T-helper 2 cell treated with Interferon-gamma antibody and Interleukin-4, amounts not matched to agents 5 μg/mL and 100 μg/mL, for 36 hours (primary cell): ENCODE results near the gene CHP1.
"Not testable (repeated sequence)": the region's sequence is repeated elsewhere in the genome, so short reads cannot be mapped to it uniquely, and the experiment has no call there.

Source experiments
- DNase-seq: peaks from one replicate; pipeline ENCODE4 v3.0.0; 2021; ENCODE audit warnings: low spot score
- H3K27ac Mint-ChIP-seq: one replicate; pipeline ENCODE4 v1.8.0; 2021; ENCODE audit warnings: mild to moderate bottlenecking, mixed read lengths
- H3K27me3 Mint-ChIP-seq: one replicate; pipeline ENCODE4 v1.8.0; 2021; ENCODE audit warnings: low read depth, mixed read lengths
- H3K36me3 Mint-ChIP-seq: one replicate; pipeline ENCODE4 v1.8.0; 2021; ENCODE audit warnings: low read depth, mixed read lengths
- H3K4me1 Mint-ChIP-seq: one replicate; pipeline ENCODE4 v1.8.0; 2021; ENCODE audit warnings: low read depth, mixed read lengths
- H3K4me3 Mint-ChIP-seq: one replicate; pipeline ENCODE4 v1.8.0; 2022; ENCODE audit warnings: mild to moderate bottlenecking, moderate library complexity, mixed read lengths
- H3K9me3 Mint-ChIP-seq: one replicate; pipeline ENCODE4 v1.8.0; 2021; ENCODE audit warnings: mixed read lengths

Gene CHP1

DNA sequence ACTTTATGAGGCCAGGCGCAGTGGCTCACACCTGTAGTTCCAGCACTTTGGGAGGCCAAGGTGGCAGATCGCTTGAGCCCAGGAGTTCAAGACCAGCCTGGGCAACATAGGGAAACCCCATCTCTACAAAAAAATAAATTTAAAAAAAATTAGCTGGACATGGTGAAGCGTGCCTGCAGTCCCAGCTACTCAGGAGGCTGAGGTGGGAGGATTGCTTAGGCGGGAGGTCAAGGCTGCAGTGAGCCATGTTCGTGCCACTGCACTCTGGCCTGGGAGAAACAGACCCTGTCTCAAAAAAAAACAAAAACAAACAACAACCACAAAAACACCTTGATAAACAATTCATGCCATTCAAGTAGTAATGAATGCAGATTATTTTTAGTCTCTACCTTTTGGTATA lies 4.2 kb downstream of the CHP1 start:
- not testable (repeated sequence) for H3K36me3 Mint-ChIP-seq, DNase-seq, H3K9me3 Mint-ChIP-seq, H3K27me3 Mint-ChIP-seq, H3K4me3 Mint-ChIP-seq, H3K27ac Mint-ChIP-seq
- peaks cover 28% of the 10 kb centered on the region for H3K4me1 Mint-ChIP-seq

DNA sequence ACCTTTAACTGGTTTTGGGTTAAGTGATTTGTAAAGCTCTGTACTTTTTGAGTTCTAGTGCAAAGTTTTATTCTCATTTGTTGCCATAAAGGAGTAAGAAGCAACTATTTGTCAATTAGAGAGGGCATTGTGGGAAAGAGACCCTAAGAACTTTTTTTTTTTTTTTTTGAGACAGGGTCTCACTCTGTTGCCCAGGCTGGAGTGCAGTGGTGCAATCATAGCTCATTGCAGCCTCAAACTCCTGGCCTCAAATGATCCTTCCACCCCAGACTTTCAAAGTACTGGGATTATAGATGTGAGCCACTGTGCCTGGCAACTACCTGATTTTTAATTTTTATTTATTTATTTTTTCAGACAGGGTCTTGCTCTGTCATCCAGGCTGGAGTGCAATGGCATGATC lies 4.9 kb downstream of the CHP1 start:
- Mint-ChIP-seq H3K36me3 (peaks cover 2% of the 10 kb centered on the region), H3K4me1 (peaks cover 25% of the 10 kb centered on the region), H3K27me3 (no peaks in the 10 kb centered on the region)

DNA sequence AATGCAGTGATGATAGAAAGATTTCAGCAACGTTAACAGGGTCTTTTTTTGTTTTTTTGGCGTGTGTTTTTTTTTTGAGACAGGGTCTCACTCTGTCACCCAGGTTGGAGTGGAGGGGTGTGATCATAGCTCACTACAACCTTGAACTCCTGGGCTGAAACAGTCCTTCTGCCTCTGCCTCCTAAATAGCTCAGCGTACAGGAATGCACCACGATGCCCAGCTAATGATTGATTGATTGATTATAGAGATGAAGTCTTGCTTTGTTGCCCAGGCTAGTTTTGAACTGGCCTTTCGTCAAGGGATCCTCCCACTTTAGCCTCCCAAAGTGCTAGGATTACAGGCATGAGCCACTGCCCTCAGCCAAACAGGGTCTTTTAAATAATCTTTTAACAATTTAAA lies 7.0 kb downstream of the CHP1 start:
- Mint-ChIP-seq H3K4me1 (peaks cover 11% of the 10 kb centered on the region), H3K4me3 (no peak overlapping the region), H3K27me3 (no peaks in the 10 kb centered on the region), H3K27ac (no peak overlapping the region), H3K36me3 (peaks cover 2% of the 10 kb centered on the region), H3K9me3 (no peaks in the 10 kb centered on the region)
- DNase-seq, result no peak

More for the DNA sequence above, 4.9 kb downstream of the CHP1 start:
- no peak overlapping the region for H3K27ac Mint-ChIP-seq
- no peaks in the 10 kb centered on the region for H3K9me3 Mint-ChIP-seq
- H3K4me3 Mint-ChIP-seq, result no peak overlapping the region
- no peak for DNase-seq

DNA sequence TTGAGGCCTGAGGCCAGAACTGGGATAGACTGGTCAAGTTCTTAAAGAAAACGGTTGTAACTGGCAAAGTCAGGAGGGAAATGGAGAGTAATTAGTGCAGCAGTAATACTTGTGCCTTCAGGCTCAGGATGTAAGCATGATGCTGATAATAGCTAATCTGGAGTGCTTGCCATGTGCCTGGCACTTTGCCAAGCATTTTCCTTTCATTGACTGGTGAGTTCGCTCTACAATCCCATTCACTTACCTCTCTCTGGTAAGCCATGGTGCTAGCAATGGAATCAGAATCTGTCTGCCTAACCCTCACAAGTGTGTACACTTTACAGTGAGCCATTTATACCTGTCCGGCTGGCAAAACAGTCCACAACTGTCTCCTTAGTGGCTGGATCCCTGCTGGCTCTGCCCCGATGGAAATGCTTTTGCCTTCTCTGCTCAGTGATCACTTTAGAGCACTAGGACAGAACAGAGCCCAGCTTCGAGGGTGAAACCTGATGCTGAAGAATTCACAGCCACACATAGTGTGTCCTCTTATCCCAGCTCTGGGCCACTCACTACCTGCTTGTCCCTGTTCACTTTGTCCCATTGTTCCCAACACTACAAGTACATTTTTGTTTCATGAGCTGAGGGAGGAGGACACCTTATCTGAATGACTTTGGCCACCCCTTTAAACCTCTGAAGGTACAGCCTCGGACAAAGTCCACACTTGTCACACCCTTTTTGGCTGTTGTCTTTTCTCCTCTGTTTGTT lies 10.3 kb downstream of the CHP1 start:
- no peak overlapping the region for H3K4me3 Mint-ChIP-seq
- H3K36me3 Mint-ChIP-seq, result peaks cover 7% of the 10 kb centered on the region
- H3K4me1 Mint-ChIP-seq, result peaks cover 7% of the 10 kb centered on the region
- H3K27me3 Mint-ChIP-seq, result no peaks in the 10 kb centered on the region
- DNase-seq, result no peak
- H3K27ac Mint-ChIP-seq, result no peak overlapping the region
- no peaks in the 10 kb centered on the region for H3K9me3 Mint-ChIP-seq

DNA sequence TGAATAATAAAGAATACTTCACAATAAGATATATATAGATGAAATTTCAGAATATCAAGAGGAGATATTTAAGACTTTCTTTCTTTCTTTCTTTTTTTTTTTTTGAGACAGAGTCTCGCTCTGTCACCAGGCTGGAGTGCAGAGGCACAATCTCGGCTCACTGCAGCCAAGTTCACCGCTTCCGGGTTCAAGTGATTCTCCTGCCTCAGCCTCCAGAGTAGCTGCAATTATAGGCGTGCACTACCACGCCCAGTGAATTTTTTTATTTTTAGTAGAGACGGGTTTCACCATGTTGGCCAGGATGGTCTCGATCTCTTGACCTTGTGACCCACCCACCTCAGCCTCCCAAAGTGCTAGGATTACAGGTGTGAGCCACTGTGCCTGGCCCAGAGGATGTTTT lies 19.7 kb downstream of the CHP1 start:
- not testable (repeated sequence) for DNase-seq

DNA sequence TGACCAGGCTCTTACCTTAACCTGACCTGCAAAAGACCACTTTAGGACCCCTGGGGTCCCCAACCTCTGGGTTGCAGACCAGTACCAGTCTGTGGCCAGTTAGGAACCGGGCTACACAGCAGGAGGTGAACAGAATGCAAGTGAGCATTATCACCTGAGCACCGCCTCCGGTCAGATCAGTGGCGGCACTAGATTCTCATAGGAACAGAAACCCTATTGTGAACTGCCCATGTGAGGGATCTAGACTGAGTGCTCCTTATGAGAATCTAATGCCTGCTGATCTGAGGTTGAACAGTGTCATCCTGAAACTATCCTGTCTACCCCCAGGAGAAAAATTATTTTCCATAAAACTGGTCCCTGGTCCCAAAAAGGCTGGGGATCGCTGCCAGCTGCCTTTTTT lies 20.3 kb downstream of the CHP1 start:
- Mint-ChIP-seq H3K36me3 (peaks cover 3% of the 10 kb centered on the region), H3K4me3 (no peak overlapping the region), H3K27ac (no peak overlapping the region), H3K27me3 (no peaks in the 10 kb centered on the region), H3K4me1 (peaks cover 4% of the 10 kb centered on the region), H3K9me3 (no peaks in the 10 kb centered on the region)
- no peak for DNase-seq

More for the DNA sequence above, 19.7 kb downstream of the CHP1 start:
- not testable (repeated sequence) for H3K9me3 Mint-ChIP-seq, H3K36me3 Mint-ChIP-seq, H3K4me1 Mint-ChIP-seq, H3K4me3 Mint-ChIP-seq, H3K27ac Mint-ChIP-seq, H3K27me3 Mint-ChIP-seq

DNA sequence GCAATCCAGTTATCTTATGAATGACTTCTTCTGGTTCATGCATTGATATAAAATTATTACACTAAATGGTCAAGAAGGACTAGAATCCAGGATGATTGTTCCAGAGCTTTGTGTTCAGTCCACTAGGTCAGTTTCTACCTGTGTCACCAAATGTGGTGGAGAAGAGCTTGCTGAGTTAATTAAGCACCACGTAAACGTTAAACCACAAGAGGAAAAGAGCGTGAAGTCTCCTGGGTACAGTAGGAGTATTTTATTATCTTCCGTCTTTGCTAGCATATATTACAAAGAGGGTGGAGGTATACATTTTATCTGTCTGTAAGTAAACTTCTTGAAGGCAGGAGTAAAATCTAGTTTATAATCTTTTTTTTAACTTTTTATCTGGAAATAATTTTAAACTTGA lies 23.5 kb downstream of the CHP1 start:
- Mint-ChIP-seq H3K36me3 (peaks cover 10% of the 10 kb centered on the region), H3K27me3 (no peaks in the 10 kb centered on the region), H3K27ac (no peak overlapping the region), H3K4me3 (no peak overlapping the region), H3K4me1 (peaks cover 7% of the 10 kb centered on the region), H3K9me3 (no peaks in the 10 kb centered on the region)
- no peak for DNase-seq

DNA sequence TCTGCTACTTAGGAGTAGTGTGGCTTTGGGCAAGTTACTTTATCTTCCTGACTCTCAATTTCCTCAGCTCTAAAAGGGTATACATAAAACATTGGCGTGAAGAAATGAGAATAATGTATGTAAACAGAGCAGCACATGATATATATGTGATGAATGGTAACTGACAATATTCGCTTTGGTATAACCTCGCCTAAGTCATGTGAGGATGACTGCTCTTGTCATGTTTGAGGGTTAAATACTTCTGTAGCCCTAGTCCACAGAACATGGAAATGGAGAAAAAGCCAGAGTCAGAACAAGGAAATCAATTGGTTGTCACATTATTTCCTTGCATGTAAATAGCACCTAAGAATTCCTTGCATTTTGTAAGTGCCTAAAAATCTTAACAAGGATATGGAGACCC lies 25.0 kb downstream of the CHP1 start:
- Mint-ChIP-seq H3K36me3 (peaks cover 10% of the 10 kb centered on the region), H3K27me3 (no peaks in the 10 kb centered on the region), H3K9me3 (no peaks in the 10 kb centered on the region), H3K4me1 (peaks cover 7% of the 10 kb centered on the region), H3K4me3 (no peak overlapping the region), H3K27ac (no peak overlapping the region)
- DNase-seq, result no peak

DNA sequence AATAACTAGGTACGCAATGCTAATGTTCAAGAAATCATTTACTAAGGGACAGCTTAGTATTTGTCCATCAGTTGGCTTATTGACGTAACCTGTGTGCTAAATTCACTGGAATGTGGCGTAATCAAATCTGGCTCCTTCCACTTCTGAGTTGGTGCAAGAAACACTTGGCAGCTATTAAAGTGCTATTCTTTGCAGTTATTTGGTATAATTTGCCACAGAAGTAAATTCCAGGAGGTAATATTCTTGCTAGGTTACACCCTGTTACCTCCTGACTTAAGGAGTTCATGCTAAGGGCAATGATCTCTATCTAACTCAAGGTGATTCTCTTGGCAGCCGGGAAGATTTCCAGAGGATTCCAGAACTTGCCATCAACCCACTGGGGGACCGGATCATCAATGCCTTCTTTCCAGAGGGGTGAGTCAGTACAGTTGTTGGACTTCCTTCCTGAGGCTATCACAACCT lies 25.5 kb downstream of the CHP1 start:
- Mint-ChIP-seq H3K4me3 (no peak overlapping the region), H3K4me1 (peaks cover 7% of the 10 kb centered on the region), H3K27me3 (no peaks in the 10 kb centered on the region), H3K9me3 (no peaks in the 10 kb centered on the region), H3K27ac (no peak overlapping the region), H3K36me3 (peaks cover 10% of the 10 kb centered on the region)
- DNase-seq, result no peak

DNA sequence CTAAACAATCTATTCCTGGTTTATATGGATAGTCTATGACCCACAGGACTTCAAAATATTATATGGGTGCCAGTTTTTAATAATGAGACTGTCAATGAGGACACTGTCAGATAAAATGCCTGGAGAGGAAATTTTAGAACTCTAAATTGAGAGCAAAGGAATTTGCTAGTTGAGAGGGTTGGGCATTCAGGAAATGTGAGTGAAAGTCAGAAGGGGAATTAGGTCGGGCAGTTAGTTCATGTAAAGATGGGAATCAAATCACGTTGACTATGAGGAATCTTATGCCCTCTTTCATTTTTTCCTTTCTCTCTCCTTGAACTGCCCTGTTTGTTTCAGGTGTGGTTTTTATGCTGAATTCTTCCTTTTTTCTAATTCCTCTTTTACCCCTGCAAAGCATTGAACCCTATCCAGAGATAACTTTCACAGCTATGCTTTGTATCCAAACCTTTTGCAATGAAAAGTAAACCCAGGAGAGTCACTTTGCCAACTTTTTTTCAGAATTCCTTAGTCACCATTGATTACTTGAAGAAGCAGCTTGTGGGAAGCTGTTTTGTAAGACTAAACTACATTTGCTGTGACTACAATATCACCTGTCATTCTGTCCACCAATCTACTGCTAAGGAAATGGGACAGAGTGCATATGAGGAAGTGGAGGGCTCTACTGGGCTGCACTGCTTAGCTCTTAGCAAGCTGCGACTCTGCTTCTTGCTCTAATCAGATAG lies 27.8 kb downstream of the CHP1 start:
- H3K4me3 Mint-ChIP-seq, result no peak overlapping the region
- H3K27me3 Mint-ChIP-seq, result no peaks in the 10 kb centered on the region
- H3K9me3 Mint-ChIP-seq, result no peaks in the 10 kb centered on the region
- H3K36me3 Mint-ChIP-seq, result peaks cover 10% of the 10 kb centered on the region
- H3K27ac Mint-ChIP-seq, result no peak overlapping the region
- peaks cover 7% of the 10 kb centered on the region for H3K4me1 Mint-ChIP-seq
- DNase-seq, result no peak

DNA sequence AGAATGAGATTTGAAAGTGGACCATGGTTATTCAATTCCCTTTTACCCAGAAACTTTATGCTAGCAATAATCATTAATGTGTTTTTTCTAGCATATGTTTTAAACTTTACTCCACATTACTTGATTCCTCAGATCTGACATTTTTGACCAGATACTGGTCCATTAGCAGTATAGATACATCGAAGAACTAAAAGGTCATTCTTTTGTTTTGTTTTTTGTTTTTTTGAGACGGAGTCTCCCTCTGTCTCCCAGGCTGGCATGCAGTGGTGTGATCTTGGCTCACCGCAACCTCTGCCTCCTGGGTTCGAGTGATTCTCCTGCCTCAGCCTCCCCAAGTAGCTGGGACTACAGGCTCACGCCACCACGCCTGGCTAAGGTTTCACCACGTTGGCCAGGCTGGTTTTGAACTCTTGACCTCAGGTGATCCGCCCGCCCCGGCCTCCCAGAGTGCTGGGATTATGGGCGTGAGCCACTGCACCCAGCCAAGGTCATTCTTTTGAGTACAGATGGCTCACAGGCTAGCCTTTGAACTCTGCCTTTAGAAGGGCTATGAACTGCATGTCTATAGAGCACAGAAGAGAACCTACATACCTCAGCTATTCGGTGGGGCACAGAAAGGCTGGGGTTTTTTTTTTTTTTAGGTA lies 28.6 kb downstream of the CHP1 start:
- Mint-ChIP-seq H3K27me3 (no peaks in the 10 kb centered on the region), H3K9me3 (no peaks in the 10 kb centered on the region), H3K4me3 (no peak overlapping the region), H3K27ac (no peak overlapping the region), H3K4me1 (peaks cover 3% of the 10 kb centered on the region), H3K36me3 (peaks cover 10% of the 10 kb centered on the region)
- no peak for DNase-seq

DNA sequence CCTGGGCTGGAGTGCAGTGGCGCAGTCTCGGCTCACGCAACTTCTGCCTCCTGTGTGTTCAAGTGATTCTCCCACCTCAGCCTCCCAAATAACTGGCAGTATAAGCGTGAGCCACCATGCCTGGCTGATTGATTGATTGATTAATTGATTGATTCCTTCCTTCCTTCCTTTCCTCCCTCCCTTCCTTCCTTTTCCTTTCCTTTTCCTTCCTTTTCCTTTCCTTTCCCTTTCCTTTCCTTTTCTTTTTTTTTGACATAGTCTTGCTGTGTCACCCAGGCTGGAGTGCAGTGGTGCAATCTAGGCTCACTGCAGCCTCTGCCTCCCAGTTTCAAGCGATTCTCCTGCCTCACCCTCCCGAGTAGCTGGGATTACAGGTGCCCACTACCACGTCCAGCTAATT lies 29.9 kb downstream of the CHP1 start:
- H3K4me1 Mint-ChIP-seq, H3K4me3 Mint-ChIP-seq, H3K9me3 Mint-ChIP-seq, DNase-seq, H3K27me3 Mint-ChIP-seq: not testable (repeated sequence)
- Mint-ChIP-seq H3K27ac (peak overlapping the region; percentile 42), H3K36me3 (peaks cover 13% of the 10 kb centered on the region)

DNA sequence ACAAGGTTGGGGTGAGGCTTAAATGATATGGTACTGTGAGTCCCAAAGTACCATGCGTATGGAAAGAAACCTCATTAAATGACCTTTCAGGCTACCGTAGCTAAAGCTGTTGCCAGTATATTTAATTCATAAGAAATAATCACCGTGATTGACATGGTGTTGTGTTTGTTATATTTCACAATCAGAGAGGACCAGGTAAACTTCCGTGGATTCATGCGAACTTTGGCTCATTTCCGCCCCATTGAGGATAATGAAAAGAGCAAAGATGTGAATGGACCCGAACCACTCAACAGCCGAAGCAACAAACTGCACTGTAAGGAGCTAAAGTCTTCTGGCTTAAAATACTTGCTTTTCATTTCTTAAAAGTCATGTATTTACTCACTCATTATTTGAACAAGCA lies 31.5 kb downstream of the CHP1 start:
- Mint-ChIP-seq H3K4me3 (no peak overlapping the region), H3K4me1 (peaks cover 3% of the 10 kb centered on the region), H3K27me3 (no peaks in the 10 kb centered on the region), H3K36me3 (peaks cover 18% of the 10 kb centered on the region), H3K9me3 (no peaks in the 10 kb centered on the region), H3K27ac (no peak overlapping the region)
- no peak for DNase-seq

DNA sequence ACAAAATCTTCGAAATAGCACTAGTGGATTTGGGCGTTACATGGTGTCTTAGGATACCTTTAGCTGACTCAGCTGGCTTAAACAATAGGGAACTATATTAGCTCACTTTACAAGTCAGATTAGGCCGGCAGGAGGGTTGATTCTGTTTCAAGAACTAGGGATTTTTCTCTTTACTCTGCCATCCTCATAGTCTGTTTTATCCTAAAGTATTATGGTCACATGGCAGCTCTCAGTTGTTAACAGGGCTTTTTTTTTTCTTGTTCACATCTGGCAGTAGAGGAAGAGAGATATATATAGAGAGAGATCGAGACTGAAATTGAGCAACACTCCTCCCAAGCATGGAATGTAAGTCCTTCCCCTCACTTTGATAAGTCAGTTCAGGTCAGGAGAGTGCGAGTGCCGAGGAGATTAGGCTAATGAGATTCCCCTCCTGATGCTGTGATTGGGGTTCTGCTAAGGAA lies 32.9 kb downstream of the CHP1 start:
- Mint-ChIP-seq H3K4me3 (no peak overlapping the region), H3K27me3 (no peaks in the 10 kb centered on the region), H3K27ac (no peak overlapping the region), H3K9me3 (no peaks in the 10 kb centered on the region), H3K4me1 (peaks cover 2% of the 10 kb centered on the region), H3K36me3 (peaks cover 11% of the 10 kb centered on the region)
- no peak for DNase-seq
